Prostate gland (tissue), 2 donors: ENCODE measurements around the gene SMAD7. TPM values are rescaled to one million over a fixed set of nuclear protein-coding genes. Genes with fewer than 3 reads are reported as not detected.
A peak's percentile ranks its signal among the peaks of the same experiment; 100 is the strongest.

ENCODE experiments used
- DNase-seq: peaks from one replicate; pipeline ENCODE4 v3.0.0-alpha.2; 2019; ENCODE audit warnings: low spot score
- H3K27ac ChIP-seq, 2 donors: fragments of 200-600 bp; sonication (generic); 2 replicates each; pipeline ENCODE4 v1.5.1; 2017 to 2019
- H3K27me3 ChIP-seq: fragments of 200-600 bp; sonication (generic); replicated peaks from 2 replicates; pipeline ENCODE4 v1.5.1; 2019; ENCODE audit not compliant: insufficient read depth
- H3K36me3 ChIP-seq, 2 donors: fragments of 200-600 bp; sonication (generic); 1 replicate in 1 of 2; 2 replicates in 1 of 2; pipeline versions ENCODE4 v1.5.1 to v1.8.1; 2017 to 2019
- H3K4me1 ChIP-seq: fragments of 200-600 bp; sonication (generic); replicated peaks from 2 replicates; pipeline ENCODE4 v1.5.1; 2019
- H3K4me3 ChIP-seq, 2 donors: fragments of 200-600 bp; sonication (generic); 2 replicates each; pipeline ENCODE4 v1.5.1; 2017 to 2019
- H3K9me3 ChIP-seq: fragments of 200-600 bp; sonication (generic); 2 replicates; pipeline ENCODE4 v1.5.1; 2017
- POLR2A ChIP-seq: fragments of 450-650 bp; IDR thresholded peaks from one replicate; pipeline ENCODE4 v1.6.1; 2016; ENCODE audit warnings: antibody characterized with exemption, mild to moderate bottlenecking
- POLR2AphosphoS5 ChIP-seq: sonication (generic); formaldehyde crosslinking; IDR thresholded peaks from one replicate; pipeline ENCODE4 v1.6.1; 2017; ENCODE audit warnings: antibody characterized with exemption
- WGBS: methylation state at CpG from one replicate; pipeline ENCODE4 v1.1.5; 2018; 5-methylcytosine and 5-hydroxymethylcytosine counted together
- intact Hi-C: fragments of 100-400 bp; cut with DNase I; formaldehyde crosslinking; loops from one replicate; pipeline ENCODE4 v1.14.2; 2022
- total RNA-seq, 2 donors: library from RNA; depleted of rRNA; stranded (reverse); fragments of >200 nt; gene quantifications; one replicate each; pipeline ENCODE4 v1.1.0, GENCODE V29; 2016
- TF ChIP-seq, protein P1 (sequence below), 4 experiments: fragments of 200-600 bp in 2 of 4; fragments of 450-650 bp in 2 of 4; sonication (generic) in 2 of 4; IDR thresholded peaks; 1 replicate in 3 of 4; 2 replicates in 1 of 4; pipeline ENCODE4 v1.5.1; 2016 to 2019; ENCODE audit warnings: antibody characterized with exemption in 4 of 4, mild to moderate bottlenecking in 2 of 4, moderate library complexity in 2 of 4

Gene SMAD7
- total RNA-seq, 2 donors from 2014 or later, result 29.3 to 31.0 TPM

DNA sequence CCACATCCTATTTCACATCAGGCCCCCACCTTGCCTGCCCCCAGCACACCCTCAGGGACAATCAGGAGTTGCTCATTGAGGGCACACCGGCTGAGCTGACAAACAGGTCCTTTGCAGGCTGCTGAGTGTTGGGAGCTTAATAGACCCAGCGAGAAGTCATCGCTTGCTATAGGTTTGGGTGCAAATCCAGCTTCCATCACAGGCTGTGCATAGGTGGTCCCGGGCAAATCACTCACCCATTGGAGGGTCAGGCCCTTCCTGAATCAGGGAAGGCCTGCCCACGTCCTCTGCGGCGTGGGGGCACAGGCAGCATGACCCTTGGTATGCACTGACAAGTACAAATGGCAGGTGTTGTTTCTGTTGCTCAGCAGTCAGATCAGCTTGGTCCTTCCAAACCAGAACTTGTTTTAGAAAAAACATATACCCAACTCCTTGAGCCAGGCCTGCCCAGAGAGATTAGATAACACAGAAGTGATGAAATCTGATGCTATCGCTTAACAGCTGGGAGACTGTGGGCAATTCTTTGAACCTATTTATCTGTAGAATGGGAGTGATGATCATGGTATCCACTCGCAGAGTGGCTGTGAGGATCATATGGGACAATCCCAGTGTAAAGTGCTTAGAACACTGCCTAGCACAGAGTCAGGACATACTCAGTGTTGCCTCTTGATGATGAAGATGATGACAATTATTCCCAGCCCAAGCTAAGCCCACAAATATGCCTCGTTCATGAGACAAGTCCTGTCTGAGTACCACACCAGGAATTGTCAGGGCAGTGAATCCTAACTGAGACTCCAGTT, 34.9 kb downstream of the SMAD7 start:
- Histone ChIP-seq H3K9me3 (no peaks in the 10 kb centered on the region), H3K27me3 (no peaks in the 10 kb centered on the region), H3K27ac (no peak overlapping the region), H3K36me3 (no peaks in the 10 kb centered on the region), H3K4me1 (no peaks in the 10 kb centered on the region), H3K4me3 (no peak overlapping the region)
- intact Hi-C loops, result no loop called here
- no peak for DNase-seq
- WGBS, result 85% methylated on average over 10 of the region's 10 CpGs
- TF ChIP-seq, protein P1, sequence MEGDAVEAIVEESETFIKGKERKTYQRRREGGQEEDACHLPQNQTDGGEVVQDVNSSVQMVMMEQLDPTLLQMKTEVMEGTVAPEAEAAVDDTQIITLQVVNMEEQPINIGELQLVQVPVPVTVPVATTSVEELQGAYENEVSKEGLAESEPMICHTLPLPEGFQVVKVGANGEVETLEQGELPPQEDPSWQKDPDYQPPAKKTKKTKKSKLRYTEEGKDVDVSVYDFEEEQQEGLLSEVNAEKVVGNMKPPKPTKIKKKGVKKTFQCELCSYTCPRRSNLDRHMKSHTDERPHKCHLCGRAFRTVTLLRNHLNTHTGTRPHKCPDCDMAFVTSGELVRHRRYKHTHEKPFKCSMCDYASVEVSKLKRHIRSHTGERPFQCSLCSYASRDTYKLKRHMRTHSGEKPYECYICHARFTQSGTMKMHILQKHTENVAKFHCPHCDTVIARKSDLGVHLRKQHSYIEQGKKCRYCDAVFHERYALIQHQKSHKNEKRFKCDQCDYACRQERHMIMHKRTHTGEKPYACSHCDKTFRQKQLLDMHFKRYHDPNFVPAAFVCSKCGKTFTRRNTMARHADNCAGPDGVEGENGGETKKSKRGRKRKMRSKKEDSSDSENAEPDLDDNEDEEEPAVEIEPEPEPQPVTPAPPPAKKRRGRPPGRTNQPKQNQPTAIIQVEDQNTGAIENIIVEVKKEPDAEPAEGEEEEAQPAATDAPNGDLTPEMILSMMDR (IDR thresholded peaks at IDR 0.05), result no peak
- TF ChIP-seq POLR2AphosphoS5 (no peak), POLR2A (no peak)

GRCh38 chr18:48914581-48915251, 36.0 kb downstream of the SMAD7 start:
- no peak overlapping the region for H3K27ac ChIP-seq
- intact Hi-C loops, result no loop called here
- TF ChIP-seq POLR2AphosphoS5 (no peak), POLR2A (no peak)
- TF ChIP-seq, protein P1 (IDR thresholded peaks at IDR 0.05), result no peak
- no peak for DNase-seq
- H3K4me3 ChIP-seq, result no peak overlapping the region
- no peaks in the 10 kb centered on the region for H3K9me3 ChIP-seq
- no peaks in the 10 kb centered on the region for H3K36me3 ChIP-seq
- H3K27me3 ChIP-seq, result no peaks in the 10 kb centered on the region
- 82% methylated on average over 12 of the region's 12 CpGs for WGBS
- H3K4me1 ChIP-seq, result no peaks in the 10 kb centered on the region

- H3K27ac ChIP-seq, result no peak overlapping the region
- H3K4me3 ChIP-seq, result no peak overlapping the region
- H3K4me1 ChIP-seq, result no peaks in the 10 kb centered on the region
- intact Hi-C loops, result no loop called here
- DNase-seq, result no peak
- 95% methylated on average over 3 of the region's 3 CpGs for WGBS
- TF ChIP-seq, protein P1 (IDR thresholded peaks at IDR 0.05), result no peak
- TF ChIP-seq POLR2A (no peak), POLR2AphosphoS5 (no peak)
- no peaks in the 10 kb centered on the region for H3K27me3 ChIP-seq
- no peaks in the 10 kb centered on the region for H3K36me3 ChIP-seq
- no peaks in the 10 kb centered on the region for H3K9me3 ChIP-seq
These were observed 37.0 kb downstream of the SMAD7 start for GRCh38 chr18:48913775-48914174.

- no peaks in the 10 kb centered on the region for H3K27me3 ChIP-seq
- 95% methylated on average over 5 of the region's 5 CpGs for WGBS
- no peak overlapping the region for H3K27ac ChIP-seq
- H3K4me1 ChIP-seq, result no peaks in the 10 kb centered on the region
- no peaks in the 10 kb centered on the region for H3K36me3 ChIP-seq
- no peaks in the 10 kb centered on the region for H3K9me3 ChIP-seq
- no peak overlapping the region for H3K4me3 ChIP-seq
- intact Hi-C loops, result no loop called here
- DNase-seq, result no peak
- no peak for TF ChIP-seq POLR2A
- TF ChIP-seq POLR2AphosphoS5, result no peak
- TF ChIP-seq, protein P1 (IDR thresholded peaks at IDR 0.05), result peak in 3 of 4 experiments; percentile 20 to 41 (median 23)
These were observed 37.6 kb downstream of the SMAD7 start for GRCh38 chr18:48913201-48913600.
